WTC11 (cell line): Measurements from ENCODE around the gene CALHM4. TPM values are rescaled to one million over a fixed set of nuclear protein-coding genes. Genes with fewer than 3 reads are reported as not detected.

Experiments
- ATAC-seq: fragments of 200-7000 bp; cut with Tn5 transposase; 2 replicates; pipeline ENCODE4 v1.10.0; 2021; ENCODE audit warnings: mild to moderate bottlenecking, moderate library complexity
- CTCF ChIA-PET: fragments of 300-600 bp; sonication (Branson Sonifier 250); formaldehyde crosslinking; loops from one replicate; lab custom pipeline; 2021; ENCODE audit warnings: antibody characterized with exemption; lab: Charles Lee
- POLR2A ChIA-PET: fragments of 350-600 bp; sonication (Branson Sonifier 250); formaldehyde crosslinking; loops from one replicate; lab custom pipeline; 2021; ENCODE audit warnings: antibody characterized with exemption; lab: Charles Lee
- DNase-seq: peaks from one replicate; pipeline ENCODE4 v3.0.0; 2021; ENCODE audit warnings: low spot score
- H3K27ac Mint-ChIP-seq: 2 replicates; pipeline ENCODE4 v1.8.0; 2021; ENCODE audit warnings: mixed read lengths
- H3K27me3 Mint-ChIP-seq: 2 replicates; pipeline ENCODE4 v1.8.0; 2021; ENCODE audit warnings: low read depth, mild to moderate bottlenecking, moderate library complexity, mixed read lengths
- H3K36me3 Mint-ChIP-seq: 2 replicates; pipeline ENCODE4 v1.8.0; 2021; ENCODE audit warnings: mixed read lengths
- H3K4me1 Mint-ChIP-seq: 2 replicates; pipeline ENCODE4 v1.8.0; 2022; ENCODE audit warnings: mixed read lengths
- H3K4me3 Mint-ChIP-seq: 2 replicates; pipeline ENCODE4 v1.8.0; 2021; ENCODE audit warnings: mild to moderate bottlenecking, moderate library complexity, mixed read lengths
- H3K9me3 Mint-ChIP-seq: 2 replicates; pipeline ENCODE4 v1.8.0; 2021; ENCODE audit warnings: mixed read lengths
- CREB1 ChIP-seq: sonication (generic); formaldehyde crosslinking; IDR thresholded peaks from 2 replicates; pipeline ENCODE4 v1.8.0; 2023; ENCODE audit warnings: mild to moderate bottlenecking, missing genetic modification reagents
- IRF2 ChIP-seq: sonication (generic); formaldehyde crosslinking; IDR thresholded peaks from 2 replicates; pipeline ENCODE4 v1.8.0; 2022; ENCODE audit warnings: low read depth, missing genetic modification reagents, borderline replicate concordance
- JAZF1 ChIP-seq: fragments of 250-450 bp; sonication (Bioruptor Pico); IDR thresholded peaks from 2 replicates; pipeline ENCODE4 v1.9.0; 2021; ENCODE audit warnings: moderate library complexity, mild to moderate bottlenecking, inconsistent platforms
- JUN ChIP-seq: sonication (generic); formaldehyde crosslinking; IDR thresholded peaks from 2 replicates; pipeline ENCODE4 v1.8.0; 2023; ENCODE audit warnings: mild to moderate bottlenecking, missing genetic modification reagents
- KAT7 ChIP-seq: sonication (generic); formaldehyde crosslinking; IDR thresholded peaks from 2 replicates; pipeline ENCODE4 v1.8.1; 2023; ENCODE audit warnings: missing genetic modification reagents, mild to moderate bottlenecking, borderline replicate concordance
- NFE2L1 ChIP-seq: sonication (generic); formaldehyde crosslinking; IDR thresholded peaks from 2 replicates; pipeline ENCODE4 v1.8.1; 2023; ENCODE audit warnings: missing genetic modification reagents
- NR1H2 ChIP-seq: sonication (generic); formaldehyde crosslinking; IDR thresholded peaks from 2 replicates; pipeline ENCODE4 v1.9.0; 2021; ENCODE audit warnings: mild to moderate bottlenecking, moderate library complexity, missing genetic modification reagents
- PRRX2 ChIP-seq: fragments of 250-450 bp; sonication (Bioruptor Pico); IDR thresholded peaks from 2 replicates; pipeline ENCODE4 v1.8.0; 2021; ENCODE audit warnings: mild to moderate bottlenecking
- RORB ChIP-seq: fragments of 250-450 bp; sonication (Bioruptor Pico); IDR thresholded peaks from 2 replicates; pipeline ENCODE4 v1.9.0; 2021; ENCODE audit warnings: mild to moderate bottlenecking
- TCF7 ChIP-seq: sonication (generic); formaldehyde crosslinking; IDR thresholded peaks from 2 replicates; pipeline ENCODE4 v1.8.0; 2022; ENCODE audit warnings: mild to moderate bottlenecking, low read depth, missing genetic modification reagents, moderate library complexity
- ZNF121 ChIP-seq: sonication (generic); formaldehyde crosslinking; IDR thresholded peaks from 2 replicates; pipeline ENCODE4 v1.8.0; 2023; ENCODE audit warnings: missing genetic modification reagents
- ZNF219 ChIP-seq: sonication (generic); formaldehyde crosslinking; IDR thresholded peaks from 2 replicates; pipeline ENCODE4 v1.8.0; 2023; ENCODE audit warnings: missing genetic modification reagents, mild to moderate bottlenecking, borderline replicate concordance
- total RNA-seq: library from RNA; stranded (reverse); gene quantifications from 3 replicates; pipeline ENCODE4 v1.2.3, GENCODE V29; 2021
- TF ChIP-seq, protein P1 (sequence below): sonication (generic); formaldehyde crosslinking; IDR thresholded peaks from 2 replicates; pipeline ENCODE4 v1.8.0; 2022; ENCODE audit warnings: mild to moderate bottlenecking, missing genetic modification reagents
- TF ChIP-seq, protein P2 (sequence below): fragments of 250-450 bp; sonication (Bioruptor Pico); IDR thresholded peaks from 2 replicates; pipeline ENCODE4 v1.9.0; 2021; ENCODE audit warnings: moderate library complexity, mild to moderate bottlenecking, inconsistent platforms, borderline replicate concordance
- TF ChIP-seq, protein P3 (sequence below): sonication (generic); formaldehyde crosslinking; IDR thresholded peaks from 2 replicates; pipeline ENCODE4 v1.8.0; 2022; ENCODE audit warnings: missing genetic modification reagents
- TF ChIP-seq, protein P4 (sequence below): fragments of 250-450 bp; sonication (Bioruptor Pico); IDR thresholded peaks from 2 replicates; pipeline ENCODE4 v2.1.2; 2022; ENCODE audit warnings: mild to moderate bottlenecking, moderate library complexity
- TF ChIP-seq, protein P5 (sequence below): fragments of 200-600 bp; IDR thresholded peaks from 2 replicates; pipeline ENCODE4 v1.8.0; 2022; ENCODE audit warnings: antibody characterized with exemption

The CALHM4 gene
- total RNA-seq, 1 experiment from 2014 or later = not detected

DNA sequence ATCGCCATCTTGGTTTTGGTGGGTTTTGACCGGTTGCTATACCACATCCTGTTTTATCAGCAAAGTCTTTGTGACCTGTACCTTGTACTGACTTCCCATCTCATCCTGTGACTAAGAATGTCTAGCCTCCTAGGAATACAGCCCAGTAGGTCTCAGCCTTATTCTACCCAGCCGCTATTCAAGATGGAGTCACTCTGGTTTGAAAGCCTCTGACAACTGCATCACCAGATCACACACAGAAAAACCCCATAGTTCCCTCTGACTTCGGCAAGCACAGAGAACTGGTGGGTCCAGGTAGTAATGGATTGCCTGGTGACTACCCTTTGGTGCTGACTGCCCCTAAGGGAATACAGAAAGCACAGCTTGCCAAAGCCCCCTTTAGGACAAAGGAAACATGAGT is 52.4 kb downstream of the CALHM4 start:
- DNase-seq = no peak
- no peaks in the 10 kb centered on the region; the same call in 1 of the 2 replicates for H3K27me3 Mint-ChIP-seq
- H3K9me3 Mint-ChIP-seq = peaks cover 22% of the 10 kb centered on the region
- TF ChIP-seq JAZF1 (CRISPR knock-in tag) (no peak), NFE2L1 (no peak), CREB1 (CRISPR knock-in tag) (no peak), PRRX2 (CRISPR knock-in tag) (no peak), IRF2 (CRISPR knock-in tag) (no peak), TCF7 (CRISPR knock-in tag) (no peak), JUN (CRISPR knock-in tag) (no peak), ZNF219 (CRISPR knock-in tag) (no peak), RORB (CRISPR knock-in tag) (no peak), NR1H2 (no peak), ZNF121 (CRISPR knock-in tag) (no peak), KAT7 (CRISPR knock-in tag) (no peak)
- TF ChIP-seq, protein P1, sequence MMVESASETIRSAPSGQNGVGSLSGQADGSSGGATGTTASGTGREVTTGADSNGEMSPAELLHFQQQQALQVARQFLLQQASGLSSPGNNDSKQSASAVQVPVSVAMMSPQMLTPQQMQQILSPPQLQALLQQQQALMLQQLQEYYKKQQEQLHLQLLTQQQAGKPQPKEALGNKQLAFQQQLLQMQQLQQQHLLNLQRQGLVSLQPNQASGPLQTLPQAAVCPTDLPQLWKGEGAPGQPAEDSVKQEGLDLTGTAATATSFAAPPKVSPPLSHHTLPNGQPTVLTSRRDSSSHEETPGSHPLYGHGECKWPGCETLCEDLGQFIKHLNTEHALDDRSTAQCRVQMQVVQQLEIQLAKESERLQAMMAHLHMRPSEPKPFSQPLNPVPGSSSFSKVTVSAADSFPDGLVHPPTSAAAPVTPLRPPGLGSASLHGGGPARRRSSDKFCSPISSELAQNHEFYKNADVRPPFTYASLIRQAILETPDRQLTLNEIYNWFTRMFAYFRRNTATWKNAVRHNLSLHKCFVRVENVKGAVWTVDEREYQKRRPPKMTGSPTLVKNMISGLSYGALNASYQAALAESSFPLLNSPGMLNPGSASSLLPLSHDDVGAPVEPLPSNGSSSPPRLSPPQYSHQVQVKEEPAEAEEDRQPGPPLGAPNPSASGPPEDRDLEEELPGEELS = no peak
- TF ChIP-seq, protein P2, sequence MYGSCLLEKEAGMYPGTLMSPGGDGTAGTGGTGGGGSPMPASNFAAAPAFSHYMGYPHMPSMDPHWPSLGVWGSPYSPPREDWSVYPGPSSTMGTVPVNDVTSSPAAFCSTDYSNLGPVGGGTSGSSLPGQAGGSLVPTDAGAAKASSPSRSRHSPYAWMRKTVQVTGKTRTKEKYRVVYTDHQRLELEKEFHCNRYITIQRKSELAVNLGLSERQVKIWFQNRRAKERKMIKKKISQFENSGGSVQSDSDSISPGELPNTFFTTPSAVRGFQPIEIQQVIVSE (CRISPR knock-in tag) = no peak
- TF ChIP-seq, protein P3, sequence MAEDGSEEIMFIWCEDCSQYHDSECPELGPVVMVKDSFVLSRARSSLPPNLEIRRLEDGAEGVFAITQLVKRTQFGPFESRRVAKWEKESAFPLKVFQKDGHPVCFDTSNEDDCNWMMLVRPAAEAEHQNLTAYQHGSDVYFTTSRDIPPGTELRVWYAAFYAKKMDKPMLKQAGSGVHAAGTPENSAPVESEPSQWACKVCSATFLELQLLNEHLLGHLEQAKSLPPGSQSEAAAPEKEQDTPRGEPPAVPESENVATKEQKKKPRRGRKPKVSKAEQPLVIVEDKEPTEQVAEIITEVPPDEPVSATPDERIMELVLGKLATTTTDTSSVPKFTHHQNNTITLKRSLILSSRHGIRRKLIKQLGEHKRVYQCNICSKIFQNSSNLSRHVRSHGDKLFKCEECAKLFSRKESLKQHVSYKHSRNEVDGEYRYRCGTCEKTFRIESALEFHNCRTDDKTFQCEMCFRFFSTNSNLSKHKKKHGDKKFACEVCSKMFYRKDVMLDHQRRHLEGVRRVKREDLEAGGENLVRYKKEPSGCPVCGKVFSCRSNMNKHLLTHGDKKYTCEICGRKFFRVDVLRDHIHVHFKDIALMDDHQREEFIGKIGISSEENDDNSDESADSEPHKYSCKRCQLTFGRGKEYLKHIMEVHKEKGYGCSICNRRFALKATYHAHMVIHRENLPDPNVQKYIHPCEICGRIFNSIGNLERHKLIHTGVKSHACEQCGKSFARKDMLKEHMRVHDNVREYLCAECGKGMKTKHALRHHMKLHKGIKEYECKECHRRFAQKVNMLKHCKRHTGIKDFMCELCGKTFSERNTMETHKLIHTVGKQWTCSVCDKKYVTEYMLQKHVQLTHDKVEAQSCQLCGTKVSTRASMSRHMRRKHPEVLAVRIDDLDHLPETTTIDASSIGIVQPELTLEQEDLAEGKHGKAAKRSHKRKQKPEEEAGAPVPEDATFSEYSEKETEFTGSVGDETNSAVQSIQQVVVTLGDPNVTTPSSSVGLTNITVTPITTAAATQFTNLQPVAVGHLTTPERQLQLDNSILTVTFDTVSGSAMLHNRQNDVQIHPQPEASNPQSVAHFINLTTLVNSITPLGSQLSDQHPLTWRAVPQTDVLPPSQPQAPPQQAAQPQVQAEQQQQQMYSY (CRISPR knock-in tag) = no peak
- TF ChIP-seq, protein P4, sequence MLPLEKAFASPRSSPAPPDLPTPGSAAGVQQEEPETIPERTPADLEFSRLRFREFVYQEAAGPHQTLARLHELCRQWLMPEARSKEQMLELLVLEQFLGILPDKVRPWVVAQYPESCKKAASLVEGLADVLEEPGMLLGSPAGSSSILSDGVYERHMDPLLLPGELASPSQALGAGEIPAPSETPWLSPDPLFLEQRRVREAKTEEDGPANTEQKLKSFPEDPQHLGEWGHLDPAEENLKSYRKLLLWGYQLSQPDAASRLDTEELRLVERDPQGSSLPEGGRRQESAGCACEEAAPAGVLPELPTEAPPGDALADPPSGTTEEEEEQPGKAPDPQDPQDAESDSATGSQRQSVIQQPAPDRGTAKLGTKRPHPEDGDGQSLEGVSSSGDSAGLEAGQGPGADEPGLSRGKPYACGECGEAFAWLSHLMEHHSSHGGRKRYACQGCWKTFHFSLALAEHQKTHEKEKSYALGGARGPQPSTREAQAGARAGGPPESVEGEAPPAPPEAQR (CRISPR knock-in tag) = no peak
- TF ChIP-seq, protein P5, sequence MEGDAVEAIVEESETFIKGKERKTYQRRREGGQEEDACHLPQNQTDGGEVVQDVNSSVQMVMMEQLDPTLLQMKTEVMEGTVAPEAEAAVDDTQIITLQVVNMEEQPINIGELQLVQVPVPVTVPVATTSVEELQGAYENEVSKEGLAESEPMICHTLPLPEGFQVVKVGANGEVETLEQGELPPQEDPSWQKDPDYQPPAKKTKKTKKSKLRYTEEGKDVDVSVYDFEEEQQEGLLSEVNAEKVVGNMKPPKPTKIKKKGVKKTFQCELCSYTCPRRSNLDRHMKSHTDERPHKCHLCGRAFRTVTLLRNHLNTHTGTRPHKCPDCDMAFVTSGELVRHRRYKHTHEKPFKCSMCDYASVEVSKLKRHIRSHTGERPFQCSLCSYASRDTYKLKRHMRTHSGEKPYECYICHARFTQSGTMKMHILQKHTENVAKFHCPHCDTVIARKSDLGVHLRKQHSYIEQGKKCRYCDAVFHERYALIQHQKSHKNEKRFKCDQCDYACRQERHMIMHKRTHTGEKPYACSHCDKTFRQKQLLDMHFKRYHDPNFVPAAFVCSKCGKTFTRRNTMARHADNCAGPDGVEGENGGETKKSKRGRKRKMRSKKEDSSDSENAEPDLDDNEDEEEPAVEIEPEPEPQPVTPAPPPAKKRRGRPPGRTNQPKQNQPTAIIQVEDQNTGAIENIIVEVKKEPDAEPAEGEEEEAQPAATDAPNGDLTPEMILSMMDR = no peak
- ChIA-PET POLR2A (no interaction called here), CTCF (no interaction called here)
- peaks cover 13% of the 10 kb centered on the region for H3K36me3 Mint-ChIP-seq
- no peak overlapping the region for H3K27ac Mint-ChIP-seq
- ATAC-seq = no peak
- peaks cover 2% of the 10 kb centered on the region for H3K4me1 Mint-ChIP-seq
- no peak overlapping the region for H3K4me3 Mint-ChIP-seq

Other genes with a start within 250 kb of the CALHM4 start
- 66.3 to 78.3 TPM (median 71.2 TPM) in 3 replicates for gene DSE, start 182.8 kb upstream of the CALHM4 start, total RNA-seq
- 0.21 to 1.4 TPM (median 0.44 TPM) in 3 replicates for gene CALHM6, start 92.4 kb upstream of the CALHM4 start, total RNA-seq
- gene CALHM5, start 42.1 kb upstream of the CALHM4 start, total RNA-seq = 0.07 to 0.11 TPM (median 0.09 TPM) in 3 replicates
- not detected in 3 replicates for gene TRAPPC3L, start 8.1 kb upstream of the CALHM4 start, total RNA-seq
- gene RWDD1, start 17.8 kb downstream of the CALHM4 start, total RNA-seq = 26.2 to 33.8 TPM (median 28.3 TPM) in 3 replicates
- gene RSPH4A, start 62.7 kb downstream of the CALHM4 start, total RNA-seq = 0.34 to 0.57 TPM (median 0.34 TPM) in 3 replicates
- gene ZUP1, start 115.0 kb downstream of the CALHM4 start, total RNA-seq = 15.5 to 19.4 TPM (median 16.9 TPM) in 3 replicates
- 10.0 to 12.7 TPM (median 12.2 TPM) in 3 replicates for gene KPNA5, start 127.5 kb downstream of the CALHM4 start, total RNA-seq
- gene FAM162B, start 212.0 kb downstream of the CALHM4 start, total RNA-seq = 1.6 to 3.0 TPM (median 1.6 TPM) in 3 replicates